Left lung (tissue), 10 donors: Measurements from ENCODE around the gene SLC47A2. TPM values are rescaled to one million over a fixed set of nuclear protein-coding genes. Genes with fewer than 3 reads are reported as not detected.

Source experiments
- ATAC-seq: fragments of 200-7000 bp; cut with Tn5 transposase; one replicate; pipeline ENCODE4 v1.9.1; 2020; ENCODE audit warnings: moderate library complexity
- DNase-seq, 4 donors: peaks; one replicate each; pipeline ENCODE4 v3.0.0-alpha.2; 2013 to 2020
- H3K27ac ChIP-seq, 2 donors: fragments of 200-600 bp; sonication (generic) in 1 of 2; one replicate each; pipeline versions ENCODE4 v1.5.0 to v1.8.0; 2020 to 2021
- H3K27me3 ChIP-seq, 2 donors: fragments of 200-600 bp; sonication (generic) in 1 of 2; one replicate each; pipeline versions ENCODE4 v1.5.0 to v1.8.0; 2020 to 2021
- H3K36me3 ChIP-seq, 2 donors: fragments of 200-600 bp; sonication (generic) in 1 of 2; one replicate each; pipeline versions ENCODE4 v1.5.0 to v1.8.0; 2020 to 2021
- H3K4me1 ChIP-seq, 2 donors: fragments of 200-600 bp; one replicate each; pipeline ENCODE4 v1.8.0; 2021
- H3K4me3 ChIP-seq, 2 donors: fragments of 200-600 bp; sonication (generic) in 1 of 2; one replicate each; pipeline versions ENCODE4 v1.5.0 to v1.8.0; 2020 to 2021; ENCODE audit warnings: mild to moderate bottlenecking in 1 of 2
- H3K9me3 ChIP-seq, 2 donors: fragments of 200-600 bp; sonication (generic) in 1 of 2; one replicate each; pipeline versions ENCODE4 v1.5.0 to v1.8.0; 2020 to 2021
- intact Hi-C, 2 donors: fragments of 100-400 bp; cut with DNase I; formaldehyde crosslinking; loops; one replicate each; pipeline versions ENCODE4 v1.11.2 to v1.14.2; 2022
- polyA plus RNA-seq, 6 donors: library from polyadenylated mRNA; unstranded; fragments of 120-200 nt; gene quantifications; one replicate each; pipeline ENCODE4 v1.2.1, GENCODE V29; 2013; ENCODE audit not compliant: insufficient read length in 6 of 6
- total RNA-seq, 2 donors: library from RNA; stranded (reverse); fragmentation: NEBNext Ultra II Directional; extraction: Animal tissue kit (Norgen Biotek cat#: 25700); gene quantifications; one replicate each; pipeline ENCODE4 v1.2.1, GENCODE V29; 2021
- TF ChIP-seq, protein P1 (sequence below), 2 donors: fragments of 200-600 bp; sonication (generic) in 1 of 2; IDR thresholded peaks; one replicate each; pipeline versions ENCODE4 v1.5.0 to v1.8.0; 2021; ENCODE audit warnings: antibody characterized with exemption in 2 of 2
- donor health status: DM: no; HTN: yes; CAD: no.
- donor health status: DM: no; HTN: no; CAD: no.

The SLC47A2 gene
- total and polyA plus RNA-seq, 8 donors, result 0.20 to 0.60 (median 0.41) TPM; not detected in 2

- intact Hi-C loops, result no loop called here
- TF ChIP-seq, protein P1, sequence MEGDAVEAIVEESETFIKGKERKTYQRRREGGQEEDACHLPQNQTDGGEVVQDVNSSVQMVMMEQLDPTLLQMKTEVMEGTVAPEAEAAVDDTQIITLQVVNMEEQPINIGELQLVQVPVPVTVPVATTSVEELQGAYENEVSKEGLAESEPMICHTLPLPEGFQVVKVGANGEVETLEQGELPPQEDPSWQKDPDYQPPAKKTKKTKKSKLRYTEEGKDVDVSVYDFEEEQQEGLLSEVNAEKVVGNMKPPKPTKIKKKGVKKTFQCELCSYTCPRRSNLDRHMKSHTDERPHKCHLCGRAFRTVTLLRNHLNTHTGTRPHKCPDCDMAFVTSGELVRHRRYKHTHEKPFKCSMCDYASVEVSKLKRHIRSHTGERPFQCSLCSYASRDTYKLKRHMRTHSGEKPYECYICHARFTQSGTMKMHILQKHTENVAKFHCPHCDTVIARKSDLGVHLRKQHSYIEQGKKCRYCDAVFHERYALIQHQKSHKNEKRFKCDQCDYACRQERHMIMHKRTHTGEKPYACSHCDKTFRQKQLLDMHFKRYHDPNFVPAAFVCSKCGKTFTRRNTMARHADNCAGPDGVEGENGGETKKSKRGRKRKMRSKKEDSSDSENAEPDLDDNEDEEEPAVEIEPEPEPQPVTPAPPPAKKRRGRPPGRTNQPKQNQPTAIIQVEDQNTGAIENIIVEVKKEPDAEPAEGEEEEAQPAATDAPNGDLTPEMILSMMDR (IDR thresholded peaks at IDR 0.05), result no peak
- Histone ChIP-seq H3K4me3 (no peak overlapping the region), H3K27ac (no peak overlapping the region), H3K9me3 (no peaks in the 10 kb centered on the region), H3K36me3 (no peaks in the 10 kb centered on the region), H3K27me3 (no peaks in the 10 kb centered on the region), H3K4me1 (no peaks in the 10 kb centered on the region)
- DNase-seq (no peak), ATAC-seq (no peak)
These were observed 7.8 kb downstream of the SLC47A2 start for GRCh38 chr17:19708431-19709175.

- Histone ChIP-seq H3K27me3 (no peaks in the 10 kb centered on the region), H3K4me3 (no peak overlapping the region), H3K36me3 (no peaks in the 10 kb centered on the region), H3K27ac (no peak overlapping the region), H3K4me1 (peaks cover 0 to 4% of the 10 kb centered on the region in 2 donors), H3K9me3 (no peaks in the 10 kb centered on the region)
- DNase-seq, result peak in 1 of 4 donors; percentile 74
- ATAC-seq, result no peak
- intact Hi-C loops, result no loop called here
- TF ChIP-seq, protein P1 (IDR thresholded peaks at IDR 0.05), result no peak
These were observed 8.6 kb downstream of the SLC47A2 start for GRCh38 chr17:19707728-19708221.

DNA sequence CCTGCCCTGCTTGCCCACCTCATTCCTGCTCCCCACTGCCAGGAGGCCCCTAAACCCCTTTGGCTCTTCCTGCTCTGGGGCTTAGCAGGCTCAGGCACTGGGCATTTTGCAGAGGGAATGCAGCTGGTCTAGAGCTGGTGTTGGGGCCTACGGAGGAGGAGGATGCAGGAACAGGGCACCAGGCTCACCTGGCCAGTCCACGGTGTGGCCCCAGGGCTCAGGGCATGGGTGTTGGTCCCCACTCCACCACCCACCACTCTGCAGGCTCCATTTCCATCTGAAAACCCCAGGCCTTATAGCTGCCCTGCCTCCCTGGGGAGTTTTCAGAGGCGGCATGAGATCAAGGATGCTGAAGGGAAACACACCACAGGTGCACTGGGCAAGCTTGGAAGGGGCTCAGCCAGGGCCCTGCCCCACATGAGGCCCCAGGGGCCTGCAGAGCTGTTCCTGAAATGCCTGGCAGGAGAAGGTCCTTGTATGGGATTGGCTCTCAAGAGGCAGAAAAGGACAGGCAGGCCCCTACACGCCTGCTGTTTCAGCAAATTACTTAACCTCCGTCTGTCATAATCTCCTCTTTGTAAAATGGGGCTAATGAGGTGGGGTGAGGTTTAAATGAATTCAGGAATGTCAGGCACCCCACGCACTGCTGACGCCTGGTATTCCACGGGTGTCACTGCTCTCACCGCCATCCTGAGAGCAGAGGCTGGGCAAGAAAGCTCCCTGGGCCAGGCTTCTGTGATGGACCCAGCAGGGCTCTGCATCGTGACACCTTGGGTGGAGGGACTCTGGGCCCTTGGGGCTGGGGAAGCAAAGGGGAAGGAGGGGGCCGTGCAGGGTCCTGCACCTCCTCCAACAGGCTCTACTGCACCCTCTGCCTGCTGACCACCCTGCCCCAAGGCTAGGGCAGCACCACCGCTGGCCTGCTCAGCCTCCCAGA lies 9.3 kb downstream of the SLC47A2 start:
- ATAC-seq, result no peak
- intact Hi-C loops, result no loop called here
- TF ChIP-seq, protein P1 (IDR thresholded peaks at IDR 0.05), result no peak

GRCh38 chr17:19705771-19706770 lies 10.3 kb downstream of the SLC47A2 start:
- intact Hi-C loops, result no loop called here
- Histone ChIP-seq H3K27ac (no peak overlapping the region), H3K4me1 (peaks cover 0 to 4% of the 10 kb centered on the region in 2 donors), H3K36me3 (no peaks in the 10 kb centered on the region), H3K27me3 (no peaks in the 10 kb centered on the region), H3K9me3 (no peaks in the 10 kb centered on the region), H3K4me3 (no peak overlapping the region)
- TF ChIP-seq, protein P1 (IDR thresholded peaks at IDR 0.05), result no peak
- no peak for ATAC-seq
- peak in 1 of 4 donors; percentile 49 for DNase-seq

More for the DNA sequence above, 9.3 kb downstream of the SLC47A2 start:
- no peaks in the 10 kb centered on the region for H3K27me3 ChIP-seq
- no peak overlapping the region for H3K4me3 ChIP-seq
- H3K4me1 ChIP-seq, result peaks cover 0 to 4% of the 10 kb centered on the region in 2 donors
- peak in 1 of 4 donors; percentile 53 for DNase-seq
- H3K9me3 ChIP-seq, result no peaks in the 10 kb centered on the region
- no peak overlapping the region for H3K27ac ChIP-seq
- H3K36me3 ChIP-seq, result no peaks in the 10 kb centered on the region
